Measurements from ENCODE around the gene ZNF133. TPM values are rescaled to one million over a fixed set of nuclear protein-coding genes. Genes with fewer than 3 reads are reported as not detected.

ZNF133 gene
- 2.3 and 7.4 TPM in 2 replicates for polyA plus RNA-seq

DNA sequence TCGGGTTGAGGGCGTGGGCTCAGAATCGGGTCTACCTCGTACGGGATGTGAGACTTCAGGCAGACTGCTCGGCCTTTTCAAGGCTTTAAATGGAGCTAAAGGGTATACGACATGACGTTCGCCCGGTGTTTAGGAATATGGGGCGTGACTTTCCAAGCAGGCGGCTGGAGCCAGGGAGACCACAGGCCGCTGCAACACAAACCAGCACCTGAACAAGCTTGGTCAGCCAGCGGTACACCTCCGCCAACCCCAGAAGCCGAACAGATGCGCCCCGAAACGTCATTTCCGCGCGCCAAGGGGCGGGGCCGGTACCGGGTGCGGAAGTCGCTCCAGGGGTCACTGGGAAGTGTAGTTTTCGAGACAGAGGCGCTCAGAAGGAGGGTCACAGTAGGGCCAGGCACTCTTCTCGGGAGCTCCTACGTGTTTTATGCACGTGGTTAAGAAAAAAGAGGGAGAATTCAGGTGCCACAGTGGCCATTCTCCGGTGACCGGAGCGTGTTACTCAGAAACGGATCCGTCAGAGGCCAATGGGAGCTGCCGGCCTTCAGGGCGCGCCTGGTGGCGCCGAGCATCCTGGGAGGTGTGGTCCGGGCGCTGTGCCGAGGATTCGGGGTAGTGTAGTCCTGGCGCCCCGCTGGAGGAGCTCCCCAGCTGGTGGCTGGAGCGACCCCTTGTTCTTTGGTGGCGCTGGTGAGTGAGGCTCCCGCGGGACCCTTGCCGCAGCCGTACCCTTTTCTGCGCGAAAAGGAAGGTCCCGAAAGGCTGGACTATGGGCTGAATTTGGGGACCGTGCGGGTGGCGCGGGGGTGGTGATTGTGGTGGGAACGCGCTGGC lies at the start of gene ZNF133:
ZNF133 (plus strand) TSS at position 613 of the 834 bp plus-strand sequence. CDS start 17,160 bp downstream, outside the sequence.

Other genes with a start within 250 kb of the ZNF133 start
- gene OVOL2, start 230.6 kb upstream of the ZNF133 start, polyA plus RNA-seq: 0.98 TPM in 1 of 2 replicates, not detected in the other
- 8.1 and 12.0 TPM in 2 replicates for gene KAT14, start 150.7 kb upstream of the ZNF133 start, polyA plus RNA-seq
- 23.1 and 27.3 TPM in 2 replicates for gene PET117, start 150.7 kb upstream of the ZNF133 start, polyA plus RNA-seq
- gene DZANK1, start 178.5 kb downstream of the ZNF133 start, polyA plus RNA-seq: 4.7 and 6.2 TPM in 2 replicates
- 24.1 and 27.0 TPM in 2 replicates for gene POLR3F, start 178.9 kb downstream of the ZNF133 start, polyA plus RNA-seq
- gene RBBP9, start 208.7 kb downstream of the ZNF133 start, polyA plus RNA-seq: 2.0 and 3.3 TPM in 2 replicates
- gene SEC23B, start 219.4 kb downstream of the ZNF133 start, polyA plus RNA-seq: 27.5 and 34.9 TPM in 2 replicates

All from Purkinje cell (primary cell).